ENCODE measurements around the gene FBXO24. TPM values are rescaled to one million over a fixed set of nuclear protein-coding genes. Genes with fewer than 3 reads are reported as not detected.

FBXO24 gene
- total and polyA plus RNA-seq, 9 of the 15 experiments (the other 6 are each of a cell fraction or from before 2014, with no cell fraction given) = 0.17 to 0.95 (median 0.50) TPM

- no peak for TF ChIP-seq MCM2 (IDR thresholded peaks at IDR 0.05; ENCODE audit: low read depth)
- no peak for TF ChIP-seq SNRNP70 (optimal IDR thresholded peaks at IDR 0.05; ENCODE audit: low read depth, low read length)
- no peak for TF ChIP-seq NFXL1 (CRISPR knock-in tag; IDR thresholded peaks at IDR 0.05)
- TF ChIP-seq ZNF398 (CRISPR knock-in tag; IDR thresholded peaks at IDR 0.05) = no peak
- TF ChIP-seq SMARCC2 (IDR thresholded peaks at IDR 0.05; ENCODE audit: low read depth) = no peak
- no peak for TF ChIP-seq TGIF2 (CRISPR knock-in tag; IDR thresholded peaks at IDR 0.05)
- peak; percentile 29; the same call in 1 of the 2 replicates for TF ChIP-seq RNF2 (IDR thresholded peaks at IDR 0.05)
- no peak; the same call in 1 of the 2 replicates for TF ChIP-seq THAP12 (CRISPR knock-in tag; IDR thresholded peaks at IDR 0.05)
- TF ChIP-seq BHLHE40 (IDR thresholded peaks at IDR 0.05; ENCODE audit: low read length) = 0 out of 2 replicates have a peak, but pooled peaks have one; percentile 15
- TF ChIP-seq MTA3 (IDR thresholded peaks at IDR 0.05; ENCODE audit: borderline replicate concordance) = peak; percentile 81; the same call in 1 of the 2 replicates
- no peak for TF ChIP-seq CSDE1 (IDR thresholded peaks at IDR 0.05)
- no peak for TF ChIP-seq ZNF77 (CRISPR knock-in tag; IDR thresholded peaks at IDR 0.05)
- no peak for TF ChIP-seq POLR3A (IDR thresholded peaks at IDR 0.05; ENCODE audit: borderline replicate concordance, extremely low read depth, insufficient read depth, insufficient read length)
- TF ChIP-seq TRIM24 (IDR thresholded peaks at IDR 0.05) = peak in 1 of 2 experiments; percentile 27; a peak in 1 of 4 replicates
- TF ChIP-seq KDM2B (CRISPR knock-in tag; IDR thresholded peaks at IDR 0.05) = peak; percentile 47; the same call in 1 of the 2 replicates
Measured at GRCh38 chr7:100604028-100604975, 18.2 kb downstream of the FBXO24 start (continued).
